H9 (cell line): ENCODE results near the gene PIAS1. TPM values are rescaled to one million over a fixed set of nuclear protein-coding genes. Genes with fewer than 3 reads are reported as not detected.

ENCODE experiments used
- DNase-seq: peaks from one replicate; pipeline ENCODE4 v3.0.0-alpha.2; 2017
- H2AFZ ChIP-seq: one replicate; pipeline ENCODE4 v1.6.1; 2013; ENCODE audit warnings: mild to moderate bottlenecking, low read length, control low read depth, moderate library complexity
- H2AK5ac ChIP-seq: 2 replicates; pipeline ENCODE4 v1.6.1; 2013; ENCODE audit warnings: low read length, control low read depth, mixed read lengths; ENCODE audit not compliant: insufficient read length
- H2BK120ac ChIP-seq: one replicate; pipeline ENCODE4 v1.6.1; 2013; ENCODE audit warnings: low read depth, mild to moderate bottlenecking, low read length, control low read depth, inconsistent platforms; ENCODE audit not compliant: poor library complexity, severe bottlenecking
- H2BK12ac ChIP-seq: 2 replicates; pipeline ENCODE4 v1.6.1; 2013; ENCODE audit warnings: low read length, control low read depth, mixed read lengths, low read depth; ENCODE audit not compliant: insufficient read length
- H2BK15ac ChIP-seq: 2 replicates; pipeline ENCODE4 v1.6.1; 2013; ENCODE audit warnings: low read depth, low read length, control low read depth
- H2BK20ac ChIP-seq: one replicate; pipeline ENCODE4 v1.6.1; 2013; ENCODE audit warnings: low read depth, mild to moderate bottlenecking, low read length, control low read depth, inconsistent platforms; ENCODE audit not compliant: poor library complexity, severe bottlenecking
- H2BK5ac ChIP-seq: 2 replicates; pipeline ENCODE4 v1.6.1; 2013; ENCODE audit warnings: low read length, control low read depth, mixed read lengths; ENCODE audit not compliant: insufficient read length
- H3K14ac ChIP-seq: 2 replicates; pipeline ENCODE4 v1.6.1; 2013; ENCODE audit warnings: low read length, control low read depth; ENCODE audit not compliant: insufficient read depth
- H3K18ac ChIP-seq: 2 replicates; pipeline ENCODE4 v1.6.1; 2013; ENCODE audit warnings: low read depth, mild to moderate bottlenecking, mixed read lengths, low read length, control low read depth; ENCODE audit not compliant: insufficient read length
- H3K23ac ChIP-seq: 2 replicates; pipeline ENCODE4 v1.6.1; 2013; ENCODE audit warnings: low read length, control low read depth, mixed read lengths, low read depth; ENCODE audit not compliant: insufficient read length
- H3K23me2 ChIP-seq: 2 replicates; pipeline ENCODE4 v1.6.1; 2013; ENCODE audit warnings: low read depth, mild to moderate bottlenecking, mixed read lengths, low read length, control low read depth; ENCODE audit not compliant: insufficient read length, poor library complexity, severe bottlenecking
- H3K27ac ChIP-seq: 2 replicates; pipeline ENCODE4 v1.5.1; 2013; ENCODE audit warnings: low read length, control low read depth, mixed read lengths, low read depth; ENCODE audit not compliant: insufficient read length
- H3K27me3 ChIP-seq: 2 replicates; pipeline ENCODE4 v1.6.1; 2013; ENCODE audit warnings: low read length, control low read depth, inconsistent platforms; ENCODE audit not compliant: insufficient read depth
- H3K4ac ChIP-seq: 2 replicates; pipeline ENCODE4 v1.6.1; 2013; ENCODE audit warnings: low read depth, mild to moderate bottlenecking, control low read depth, inconsistent platforms, low read length, moderate library complexity
- H3K4me1 ChIP-seq: 2 replicates; pipeline ENCODE4 v1.6.1; 2013; ENCODE audit warnings: low read length, control low read depth, inconsistent platforms; ENCODE audit not compliant: insufficient read depth
- H3K4me2 ChIP-seq: 2 replicates; pipeline ENCODE4 v1.6.1; 2013; ENCODE audit warnings: low read length, control low read depth, mixed read lengths; ENCODE audit not compliant: insufficient read length, insufficient read depth
- H3K56ac ChIP-seq: 2 replicates; pipeline ENCODE4 v1.6.1; 2013; ENCODE audit warnings: low read depth, mild to moderate bottlenecking, mixed read lengths, low read length, control low read depth; ENCODE audit not compliant: insufficient read length
- H3K79me1 ChIP-seq: 2 replicates; pipeline ENCODE4 v1.6.1; 2013; ENCODE audit warnings: low read depth, mild to moderate bottlenecking, moderate library complexity, low read length, control low read depth, inconsistent platforms; ENCODE audit not compliant: insufficient read depth, poor library complexity, severe bottlenecking
- H3K79me2 ChIP-seq: 2 replicates; pipeline ENCODE4 v1.6.1; 2013; ENCODE audit warnings: low read length, control low read depth, inconsistent platforms; ENCODE audit not compliant: insufficient read depth
- H3K9ac ChIP-seq: 2 replicates; pipeline ENCODE4 v1.6.1; 2013; ENCODE audit warnings: low read length, control low read depth, mixed read lengths; ENCODE audit not compliant: insufficient read length; ENCODE audit errors: extremely low read depth
- H3K9me3 ChIP-seq: one replicate; pipeline ENCODE4 v1.6.1; 2013; ENCODE audit warnings: low read depth, low read length, inconsistent platforms; ENCODE audit not compliant: control insufficient read depth
- H3T11ph ChIP-seq: one replicate; pipeline ENCODE4 v1.6.1; 2013; ENCODE audit warnings: mild to moderate bottlenecking, low read length, control low read depth, inconsistent platforms
- H4K20me1 ChIP-seq: one replicate; pipeline ENCODE4 v1.6.1; 2013; ENCODE audit not compliant: control insufficient read depth, insufficient read length, insufficient read depth
- H4K5ac ChIP-seq: 2 replicates; pipeline ENCODE4 v1.6.1; 2013; ENCODE audit warnings: low read depth, mild to moderate bottlenecking, mixed read lengths, low read length, control low read depth; ENCODE audit not compliant: insufficient read length
- H4K8ac ChIP-seq: replicated peaks from 2 replicates; pipeline ENCODE4 v1.6.1; 2013; ENCODE audit warnings: low read length, control low read depth, mixed read lengths, low read depth; ENCODE audit not compliant: insufficient read length
- H4K91ac ChIP-seq: 2 replicates; pipeline ENCODE4 v1.6.1; 2013; ENCODE audit warnings: low read depth, mild to moderate bottlenecking, moderate library complexity, mixed read lengths, low read length, control low read depth; ENCODE audit not compliant: insufficient read length
- H3K27ac Mint-ChIP-seq, 3 experiments: 2 replicates in 2 of 3; 3 replicates in 1 of 3; pipeline ENCODE4 v1.8.0; 2020 to 2021; ENCODE audit warnings: mixed read lengths in 3 of 3, mild to moderate bottlenecking in 1 of 3, moderate library complexity in 1 of 3
- H3K27me3 Mint-ChIP-seq: 2 replicates; pipeline ENCODE4 v1.8.0; 2021; ENCODE audit warnings: low read depth, mild to moderate bottlenecking, moderate library complexity, mixed read lengths
- H3K36me3 Mint-ChIP-seq, 3 experiments: 2 replicates in 2 of 3; 3 replicates in 1 of 3; pipeline ENCODE4 v1.8.0; 2020 to 2021; ENCODE audit warnings: low read depth in 3 of 3, mixed read lengths in 3 of 3; ENCODE audit not compliant: insufficient read depth in 1 of 3
- H3K4me1 Mint-ChIP-seq, 2 experiments: 2 replicates each; pipeline ENCODE4 v1.8.0; 2020; ENCODE audit warnings: mixed read lengths in 2 of 2
- H3K4me3 Mint-ChIP-seq, 2 experiments: 2 replicates in 1 of 2; 3 replicates in 1 of 2; pipeline ENCODE4 v1.8.0; 2020 to 2021; ENCODE audit warnings: mild to moderate bottlenecking in 2 of 2, mixed read lengths in 2 of 2, moderate library complexity in 1 of 2
- H3K9me3 Mint-ChIP-seq, 2 experiments: 2 replicates in 1 of 2; 3 replicates in 1 of 2; pipeline ENCODE4 v1.8.0; 2020; ENCODE audit warnings: mild to moderate bottlenecking in 2 of 2, mixed read lengths in 2 of 2, moderate library complexity in 1 of 2
- WGBS: extraction: QIAGEN DNeasy Blood & Tissue Kit; methylation state at CpG from one replicate; pipeline ENCODE4 v1.1.7; 2013; ENCODE audit warnings: missing lambda C conversion rate, low lambda C conversion rate, mixed read lengths; ENCODE audit not compliant: insufficient read length; ENCODE audit errors: extremely low coverage; 5-methylcytosine and 5-hydroxymethylcytosine counted together
- total RNA-seq: library from RNA; stranded (reverse); gene quantifications from 2 replicates; pipeline ENCODE4 v1.2.1, GENCODE V29; 2021
- TF ChIP-seq, protein P1 (sequence below): fragments of 200-600 bp; sonication (generic); conservative IDR thresholded peaks from 3 replicates; pipeline ENCODE4 v1.8.0; 2021; ENCODE audit warnings: antibody characterized with exemption, mild to moderate bottlenecking

The PIAS1 gene
- total RNA-seq, 1 experiment from 2014 or later: 31.1 TPM

DNA sequence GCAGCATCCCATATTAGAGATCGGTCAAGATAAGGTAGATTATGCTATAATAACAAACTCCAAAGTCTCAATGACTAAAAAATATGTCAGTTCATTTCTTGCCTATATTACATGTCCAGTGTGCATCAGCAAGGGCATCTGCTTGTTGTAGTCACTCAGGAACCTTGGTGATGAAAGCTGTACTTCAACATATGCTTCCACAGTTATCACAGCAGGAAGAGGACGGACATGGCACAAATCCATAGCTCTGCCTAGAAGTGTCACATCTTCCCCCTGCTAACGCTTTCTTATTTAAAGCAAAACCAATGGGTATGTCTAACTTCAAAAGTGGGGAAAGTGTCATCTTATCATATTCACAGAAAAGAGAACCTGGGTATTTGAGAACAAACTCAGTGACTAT, 20.0 kb upstream of the PIAS1 start:
- Histone ChIP-seq H2BK120ac (no peak overlapping the region), H3T11ph (no peak overlapping the region), H2BK5ac (no peak overlapping the region), H3K79me1 (no peaks in the 10 kb centered on the region), H3K4me2 (no peak overlapping the region), H3K9me3 (no peaks in the 10 kb centered on the region), H4K8ac (no peak overlapping the region), H3K27ac (no peak overlapping the region), H3K14ac (no peak overlapping the region), H3K18ac (no peak overlapping the region), H3K27me3 (no peaks in the 10 kb centered on the region), H2BK15ac (no peak overlapping the region), H3K23ac (no peak overlapping the region), H2AK5ac (no peak overlapping the region), H3K23me2 (no peaks in the 10 kb centered on the region), H3K4me1 (no peaks in the 10 kb centered on the region), H2BK12ac (no peak overlapping the region), H4K5ac (no peak overlapping the region), H2AFZ (no peak overlapping the region), H3K79me2 (no peaks in the 10 kb centered on the region), H2BK20ac (no peak overlapping the region), H4K20me1 (no peaks in the 10 kb centered on the region), H4K91ac (no peak overlapping the region), H3K9ac (no peak overlapping the region), H3K4ac (no peak overlapping the region), H3K56ac (no peak overlapping the region)
- Mint-ChIP-seq H3K27me3 (peaks cover 6% of the 10 kb centered on the region), H3K4me3 (no peak overlapping the region), H3K27ac (no peak overlapping the region), H3K9me3 (peaks cover 4 to 5% of the 10 kb centered on the region in 2 experiments; a peak in 3 of 5 replicates), H3K36me3 (no peaks in the 10 kb centered on the region), H3K4me1 (no peaks in the 10 kb centered on the region)
- WGBS: no CpG with 5 or more reads among the region's 3 CpGs
- DNase-seq: no peak
- TF ChIP-seq, protein P1, sequence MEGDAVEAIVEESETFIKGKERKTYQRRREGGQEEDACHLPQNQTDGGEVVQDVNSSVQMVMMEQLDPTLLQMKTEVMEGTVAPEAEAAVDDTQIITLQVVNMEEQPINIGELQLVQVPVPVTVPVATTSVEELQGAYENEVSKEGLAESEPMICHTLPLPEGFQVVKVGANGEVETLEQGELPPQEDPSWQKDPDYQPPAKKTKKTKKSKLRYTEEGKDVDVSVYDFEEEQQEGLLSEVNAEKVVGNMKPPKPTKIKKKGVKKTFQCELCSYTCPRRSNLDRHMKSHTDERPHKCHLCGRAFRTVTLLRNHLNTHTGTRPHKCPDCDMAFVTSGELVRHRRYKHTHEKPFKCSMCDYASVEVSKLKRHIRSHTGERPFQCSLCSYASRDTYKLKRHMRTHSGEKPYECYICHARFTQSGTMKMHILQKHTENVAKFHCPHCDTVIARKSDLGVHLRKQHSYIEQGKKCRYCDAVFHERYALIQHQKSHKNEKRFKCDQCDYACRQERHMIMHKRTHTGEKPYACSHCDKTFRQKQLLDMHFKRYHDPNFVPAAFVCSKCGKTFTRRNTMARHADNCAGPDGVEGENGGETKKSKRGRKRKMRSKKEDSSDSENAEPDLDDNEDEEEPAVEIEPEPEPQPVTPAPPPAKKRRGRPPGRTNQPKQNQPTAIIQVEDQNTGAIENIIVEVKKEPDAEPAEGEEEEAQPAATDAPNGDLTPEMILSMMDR: no peak
